ENCODE results near the gene RBFA.

- TF ChIP-seq, protein P1, sequence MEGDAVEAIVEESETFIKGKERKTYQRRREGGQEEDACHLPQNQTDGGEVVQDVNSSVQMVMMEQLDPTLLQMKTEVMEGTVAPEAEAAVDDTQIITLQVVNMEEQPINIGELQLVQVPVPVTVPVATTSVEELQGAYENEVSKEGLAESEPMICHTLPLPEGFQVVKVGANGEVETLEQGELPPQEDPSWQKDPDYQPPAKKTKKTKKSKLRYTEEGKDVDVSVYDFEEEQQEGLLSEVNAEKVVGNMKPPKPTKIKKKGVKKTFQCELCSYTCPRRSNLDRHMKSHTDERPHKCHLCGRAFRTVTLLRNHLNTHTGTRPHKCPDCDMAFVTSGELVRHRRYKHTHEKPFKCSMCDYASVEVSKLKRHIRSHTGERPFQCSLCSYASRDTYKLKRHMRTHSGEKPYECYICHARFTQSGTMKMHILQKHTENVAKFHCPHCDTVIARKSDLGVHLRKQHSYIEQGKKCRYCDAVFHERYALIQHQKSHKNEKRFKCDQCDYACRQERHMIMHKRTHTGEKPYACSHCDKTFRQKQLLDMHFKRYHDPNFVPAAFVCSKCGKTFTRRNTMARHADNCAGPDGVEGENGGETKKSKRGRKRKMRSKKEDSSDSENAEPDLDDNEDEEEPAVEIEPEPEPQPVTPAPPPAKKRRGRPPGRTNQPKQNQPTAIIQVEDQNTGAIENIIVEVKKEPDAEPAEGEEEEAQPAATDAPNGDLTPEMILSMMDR (IDR thresholded peaks at IDR 0.05) = peak; percentile 25; the same call in 1 of the 2 replicates
- no peak for TF ChIP-seq ZFX (IDR thresholded peaks at IDR 0.05; ENCODE audit: borderline replicate concordance)
Measured at GRCh38 chr18:80034852-80035406, 695 bp downstream of the RBFA start.

Data from 22Rv1 (cell line).